HUES6 (cell line): ENCODE measurements around the gene GPM6B.

Experiments used
- H3K27ac ChIP-seq: 2 replicates; pipeline ENCODE4 v1.7.0; 2013; ENCODE audit warnings: low read depth, mild to moderate bottlenecking, low read length, inconsistent platforms
- H3K27me3 ChIP-seq: 2 replicates; pipeline ENCODE4 v1.6.1; 2013; ENCODE audit warnings: low read length; ENCODE audit not compliant: control insufficient read depth, insufficient read depth
- H3K36me3 ChIP-seq: 2 replicates; pipeline ENCODE4 v1.6.1; 2013; ENCODE audit warnings: low read length; ENCODE audit not compliant: control insufficient read depth, insufficient read depth
- H3K4me1 ChIP-seq: 2 replicates; pipeline ENCODE4 v1.6.1; 2013; ENCODE audit warnings: low read length; ENCODE audit not compliant: control insufficient read depth, insufficient read depth
- H3K4me3 ChIP-seq: 2 replicates; pipeline ENCODE4 v1.5.1; 2013; ENCODE audit warnings: low read depth, low read length
- H3K9ac ChIP-seq: one replicate; pipeline ENCODE4 v1.6.1; 2013; ENCODE audit warnings: mild to moderate bottlenecking, low read length
- H3K9me3 ChIP-seq: 2 replicates; pipeline ENCODE4 v1.6.1; 2013; ENCODE audit warnings: low read depth, low read length; ENCODE audit not compliant: control insufficient read depth, insufficient read depth

GPM6B gene

DNA sequence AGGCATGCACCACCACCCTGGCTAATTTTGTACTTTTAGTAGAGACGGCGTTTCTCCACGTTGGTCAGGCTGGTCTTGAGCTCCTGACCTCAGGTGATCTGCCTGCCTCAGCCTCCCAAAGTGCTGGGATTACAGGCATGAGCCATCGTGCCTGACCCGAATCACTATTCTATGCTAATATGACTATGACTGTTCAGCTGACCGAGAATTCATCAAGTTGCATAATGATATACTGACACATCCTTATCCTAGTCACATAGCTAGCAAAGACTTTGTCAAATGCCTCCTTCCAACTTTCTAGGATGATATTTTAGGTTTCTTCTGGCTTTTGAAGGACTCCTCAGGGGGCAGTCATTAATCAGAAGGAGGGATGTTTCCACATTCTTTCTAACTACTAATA lies 4.8 kb upstream of the GPM6B start:
- peaks cover 3% of the 10 kb centered on the region; the same call in 1 of the 2 replicates for H3K36me3 ChIP-seq
- H3K9ac ChIP-seq, result no peak overlapping the region
- no peaks in the 10 kb centered on the region; the same call in 1 of the 2 replicates for H3K27me3 ChIP-seq
- no peak overlapping the region for H3K4me3 ChIP-seq
- H3K4me1 ChIP-seq, result peaks cover 7% of the 10 kb centered on the region
- H3K9me3 ChIP-seq, result no peaks in the 10 kb centered on the region
- no peak overlapping the region for H3K27ac ChIP-seq

DNA sequence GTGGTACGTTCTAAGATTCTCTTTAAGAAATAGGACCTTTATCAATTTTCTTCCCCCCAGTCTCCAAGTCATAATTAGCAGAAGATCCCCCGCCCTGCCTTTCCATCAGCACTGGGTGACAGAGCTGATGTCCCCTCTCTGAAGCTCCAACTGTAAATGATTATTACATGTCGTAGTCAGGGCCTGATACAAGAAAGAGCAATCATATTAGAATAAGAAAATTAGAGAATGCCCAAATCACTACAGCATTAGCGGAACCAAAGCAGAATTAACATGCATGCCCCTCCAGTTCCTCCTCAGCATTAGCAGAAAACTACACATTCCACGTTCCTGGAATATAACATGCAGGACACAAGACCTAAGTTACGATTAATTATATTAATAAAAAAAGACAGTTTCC lies 717 bp downstream of the GPM6B start:
- H3K27me3 ChIP-seq, result no peaks in the 10 kb centered on the region; the same call in 1 of the 2 replicates
- H3K27ac ChIP-seq, result no peak overlapping the region
- no peaks in the 10 kb centered on the region for H3K9me3 ChIP-seq
- H3K36me3 ChIP-seq, result no peaks in the 10 kb centered on the region
- no peak overlapping the region for H3K9ac ChIP-seq
- peaks cover 25% of the 10 kb centered on the region for H3K4me1 ChIP-seq
- H3K4me3 ChIP-seq, result no peak overlapping the region

- H3K36me3 ChIP-seq, result no peaks in the 10 kb centered on the region
Measured at GRCh38 chrX:13815664-13816063, 1.2 kb downstream of the GPM6B start.

DNA sequence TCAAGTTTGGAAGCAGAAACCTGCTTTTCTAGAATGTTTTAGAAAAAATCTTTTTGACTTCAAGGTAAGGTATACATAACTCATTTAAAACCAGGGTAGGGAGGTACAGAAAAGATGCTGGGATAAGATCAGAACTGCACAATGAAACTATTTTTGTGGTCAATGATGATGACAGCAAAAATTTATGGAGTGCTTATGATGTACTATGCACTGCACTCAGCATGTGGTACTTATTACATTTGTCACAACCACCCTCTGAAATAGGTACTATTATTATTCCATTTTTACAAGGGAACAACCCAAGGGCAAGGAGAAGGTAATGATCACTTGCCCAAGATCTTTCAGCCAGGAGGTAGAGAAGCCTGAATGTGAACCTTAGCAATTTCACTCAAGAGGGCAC lies 8.0 kb downstream of the GPM6B start:
- no peak overlapping the region for H3K27ac ChIP-seq
- H3K4me1 ChIP-seq, result peaks cover 12% of the 10 kb centered on the region
- no peaks in the 10 kb centered on the region for H3K36me3 ChIP-seq
- no peaks in the 10 kb centered on the region; the same call in 1 of the 2 replicates for H3K27me3 ChIP-seq
- H3K4me3 ChIP-seq, result no peak overlapping the region
- H3K9ac ChIP-seq, result no peak overlapping the region
- H3K9me3 ChIP-seq, result no peaks in the 10 kb centered on the region

More at GRCh38 chrX:13815664-13816063, 1.2 kb downstream of the GPM6B start:
- H3K27ac ChIP-seq, result no peak overlapping the region
- no peak overlapping the region for H3K4me3 ChIP-seq
- no peaks in the 10 kb centered on the region for H3K9me3 ChIP-seq
- H3K27me3 ChIP-seq, result no peaks in the 10 kb centered on the region; the same call in 1 of the 2 replicates
- peaks cover 25% of the 10 kb centered on the region for H3K4me1 ChIP-seq
- no peak overlapping the region for H3K9ac ChIP-seq

GRCh38 chrX:13808293-13808692 lies 8.6 kb downstream of the GPM6B start:
- H3K9me3 ChIP-seq, result no peaks in the 10 kb centered on the region
- H3K36me3 ChIP-seq, result no peaks in the 10 kb centered on the region
- H3K4me3 ChIP-seq, result no peak overlapping the region
- H3K27me3 ChIP-seq, result no peaks in the 10 kb centered on the region; the same call in 1 of the 2 replicates
- no peak overlapping the region for H3K9ac ChIP-seq
- H3K27ac ChIP-seq, result no peak overlapping the region
- H3K4me1 ChIP-seq, result peaks cover 15% of the 10 kb centered on the region

DNA sequence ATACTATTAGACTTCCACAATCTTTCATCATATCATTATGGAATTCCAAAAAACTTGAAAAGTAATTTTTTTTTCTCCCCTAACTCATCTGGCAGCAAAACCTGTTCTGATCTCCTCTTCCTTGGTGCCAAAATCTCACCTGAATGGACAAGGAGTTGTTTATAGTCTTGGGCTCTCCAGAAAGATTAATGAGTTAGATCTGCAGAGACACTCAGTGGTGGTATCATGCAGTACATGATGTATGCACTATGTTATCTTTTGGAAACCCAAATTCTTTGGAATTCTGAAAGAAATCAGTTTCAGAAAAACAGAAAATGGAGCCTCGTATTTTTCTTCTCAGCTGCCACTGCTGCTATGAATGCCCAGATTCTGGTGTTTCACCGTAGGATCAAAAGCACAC lies 11.7 kb downstream of the GPM6B start:
- no peaks in the 10 kb centered on the region for H3K9me3 ChIP-seq
- H3K27ac ChIP-seq, result no peak overlapping the region
- no peaks in the 10 kb centered on the region for H3K36me3 ChIP-seq
- no peak overlapping the region for H3K9ac ChIP-seq
- peaks cover 33% of the 10 kb centered on the region for H3K4me1 ChIP-seq
- H3K4me3 ChIP-seq, result no peak overlapping the region
- H3K27me3 ChIP-seq, result no peaks in the 10 kb centered on the region; the same call in 1 of the 2 replicates

- Histone ChIP-seq H3K4me1 (peaks cover 33% of the 10 kb centered on the region), H3K27ac (no peak overlapping the region), H3K9ac (no peak overlapping the region), H3K36me3 (no peaks in the 10 kb centered on the region), H3K9me3 (no peaks in the 10 kb centered on the region), H3K27me3 (no peaks in the 10 kb centered on the region; the same call in 1 of the 2 replicates), H3K4me3 (no peak overlapping the region)
Measured at GRCh38 chrX:13803116-13803515, 13.8 kb downstream of the GPM6B start.

- Histone ChIP-seq H3K36me3 (no peaks in the 10 kb centered on the region), H3K27me3 (peaks cover 4% of the 10 kb centered on the region; the same call in 1 of the 2 replicates), H3K9me3 (no peaks in the 10 kb centered on the region), H3K4me3 (no peak overlapping the region), H3K4me1 (peaks cover 27% of the 10 kb centered on the region), H3K9ac (no peak overlapping the region), H3K27ac (no peak overlapping the region)
Measured at GRCh38 chrX:13798184-13798583, 18.7 kb downstream of the GPM6B start.

DNA sequence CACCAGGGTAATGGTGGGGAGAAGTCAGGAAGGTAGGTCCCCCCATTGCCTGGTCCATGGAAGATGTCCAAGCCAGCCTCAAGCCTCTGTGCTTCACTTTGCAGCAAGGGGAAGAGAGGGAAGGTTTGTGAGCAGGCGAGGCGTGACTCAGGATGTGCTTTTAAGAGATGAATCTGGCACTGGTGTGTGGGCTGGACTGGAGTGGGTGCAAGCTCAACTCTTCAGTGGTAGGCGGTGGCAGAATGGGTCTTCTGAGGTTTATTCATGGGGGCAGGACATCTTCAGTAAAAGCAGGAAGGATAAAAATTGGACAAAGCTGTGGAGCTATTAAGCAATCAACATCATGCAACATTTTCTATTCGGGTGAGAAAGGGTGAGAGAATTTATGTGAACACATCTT lies 19.4 kb downstream of the GPM6B start:
- no peaks in the 10 kb centered on the region for H3K36me3 ChIP-seq
- peaks cover 4% of the 10 kb centered on the region; the same call in 1 of the 2 replicates for H3K27me3 ChIP-seq
- H3K4me1 ChIP-seq, result peaks cover 23% of the 10 kb centered on the region
- H3K9ac ChIP-seq, result no peak overlapping the region
- H3K9me3 ChIP-seq, result no peaks in the 10 kb centered on the region
- no peak overlapping the region for H3K27ac ChIP-seq
- H3K4me3 ChIP-seq, result no peak overlapping the region

GRCh38 chrX:13794417-13794816 lies 22.5 kb downstream of the GPM6B start:
- Histone ChIP-seq H3K27me3 (peaks cover 4% of the 10 kb centered on the region; the same call in 1 of the 2 replicates), H3K9me3 (no peaks in the 10 kb centered on the region), H3K4me3 (no peak overlapping the region), H3K9ac (no peak overlapping the region), H3K4me1 (peaks cover 29% of the 10 kb centered on the region), H3K36me3 (no peaks in the 10 kb centered on the region), H3K27ac (peak overlapping the region; percentile 26; the same call in 1 of the 2 replicates)

DNA sequence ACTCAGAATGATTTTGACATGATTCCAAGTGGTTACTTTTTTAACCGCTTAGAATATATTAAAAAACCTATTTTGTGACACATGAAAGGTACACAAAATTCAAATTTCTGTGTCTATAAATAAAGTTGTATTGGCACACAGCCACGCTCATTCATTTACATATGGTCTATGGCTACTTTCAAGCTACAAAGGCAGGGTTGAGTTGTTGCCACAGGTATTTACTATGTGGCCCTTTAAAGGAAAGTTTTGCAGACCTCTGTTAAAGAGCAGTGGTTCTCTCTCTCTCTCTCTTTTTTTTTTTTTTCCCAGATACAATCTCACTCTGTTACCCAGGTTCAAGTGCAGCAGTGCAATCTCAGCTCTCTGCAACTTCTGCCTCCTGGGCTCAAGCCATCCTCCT lies 23.0 kb downstream of the GPM6B start:
- Histone ChIP-seq H3K9me3 (no peaks in the 10 kb centered on the region), H3K36me3 (no peaks in the 10 kb centered on the region), H3K27ac (no peak overlapping the region), H3K4me1 (peaks cover 29% of the 10 kb centered on the region), H3K9ac (no peak overlapping the region), H3K27me3 (peaks cover 4% of the 10 kb centered on the region; the same call in 1 of the 2 replicates), H3K4me3 (no peak overlapping the region)
